ENCODE measurements around the gene CALML5. TPM values are rescaled to one million over a fixed set of nuclear protein-coding genes. Genes with fewer than 3 reads are reported as not detected.

The CALML5 gene
- total RNA-seq, 1 experiment from 2014 or later, result not detected

DNA sequence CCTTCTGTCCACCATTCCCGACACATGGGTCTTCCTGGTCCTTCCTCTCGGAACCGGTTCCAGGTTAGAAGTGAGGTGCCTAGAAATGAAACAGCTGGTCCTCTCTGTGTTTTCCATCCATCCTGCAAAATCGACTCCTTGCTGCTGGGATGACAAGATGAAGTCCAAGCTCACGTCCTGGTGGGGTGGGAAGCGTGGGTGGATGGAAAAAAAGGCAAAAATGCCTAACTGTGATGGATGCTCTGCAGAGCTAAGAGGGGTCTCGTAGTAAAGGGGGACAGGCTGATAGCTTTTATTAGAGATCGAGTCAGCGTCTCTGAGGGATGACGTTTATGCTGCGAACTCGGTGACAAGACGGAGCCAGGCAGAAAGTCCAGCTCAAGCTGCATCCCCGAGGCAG lies 14.1 kb downstream of the CALML5 start:
- POLR2A ChIA-PET, result no interaction called here
- Histone ChIP-seq H3K36me3 (ENCODE audit: control insufficient read depth, insufficient read depth, low read length) (no peaks in the 10 kb centered on the region), H3K9me3 (ENCODE audit: control insufficient read depth, insufficient read depth, low read depth, low read length) (no peaks in the 10 kb centered on the region), H3K4me3 (ENCODE audit: low read depth in 2 of 2, low read length in 2 of 2) (no peak overlapping the region), H3K27ac (ENCODE audit: low read length) (no peak overlapping the region), H3K4me1 (ENCODE audit: control insufficient read depth, insufficient read depth, low read length) (no peaks in the 10 kb centered on the region), H3K27me3 (ENCODE audit: control insufficient read depth, insufficient read depth, low read length) (no peaks in the 10 kb centered on the region)
- ATAC-seq (no peak), DNase-seq (ENCODE audit: low read depth, low spot score) (no peak)
- CTCF ChIA-PET, result no interaction called here
- intact Hi-C loops (cut with micrococcal nuclease; ENCODE audit: unreplicated experiment), result no loop called here
- in situ Hi-C loops (cut with HindIII; ENCODE audit: low pct_unique_long_range_greater_than_20kb, low sequenced_read_pairs), result no loop called here
- TF ChIP-seq TCF7L2 (IDR thresholded peaks at IDR 0.05; ENCODE audit: low read depth, low read length) (no peak), POLR2AphosphoS5 (IDR thresholded peaks at IDR 0.05; ENCODE audit: low read depth, low read length) (no peak), SIN3A (IDR thresholded peaks at IDR 0.05; ENCODE audit: borderline replicate concordance, insufficient read depth, low read depth, low read length) (no peak)
- TF ChIP-seq, protein P1, sequence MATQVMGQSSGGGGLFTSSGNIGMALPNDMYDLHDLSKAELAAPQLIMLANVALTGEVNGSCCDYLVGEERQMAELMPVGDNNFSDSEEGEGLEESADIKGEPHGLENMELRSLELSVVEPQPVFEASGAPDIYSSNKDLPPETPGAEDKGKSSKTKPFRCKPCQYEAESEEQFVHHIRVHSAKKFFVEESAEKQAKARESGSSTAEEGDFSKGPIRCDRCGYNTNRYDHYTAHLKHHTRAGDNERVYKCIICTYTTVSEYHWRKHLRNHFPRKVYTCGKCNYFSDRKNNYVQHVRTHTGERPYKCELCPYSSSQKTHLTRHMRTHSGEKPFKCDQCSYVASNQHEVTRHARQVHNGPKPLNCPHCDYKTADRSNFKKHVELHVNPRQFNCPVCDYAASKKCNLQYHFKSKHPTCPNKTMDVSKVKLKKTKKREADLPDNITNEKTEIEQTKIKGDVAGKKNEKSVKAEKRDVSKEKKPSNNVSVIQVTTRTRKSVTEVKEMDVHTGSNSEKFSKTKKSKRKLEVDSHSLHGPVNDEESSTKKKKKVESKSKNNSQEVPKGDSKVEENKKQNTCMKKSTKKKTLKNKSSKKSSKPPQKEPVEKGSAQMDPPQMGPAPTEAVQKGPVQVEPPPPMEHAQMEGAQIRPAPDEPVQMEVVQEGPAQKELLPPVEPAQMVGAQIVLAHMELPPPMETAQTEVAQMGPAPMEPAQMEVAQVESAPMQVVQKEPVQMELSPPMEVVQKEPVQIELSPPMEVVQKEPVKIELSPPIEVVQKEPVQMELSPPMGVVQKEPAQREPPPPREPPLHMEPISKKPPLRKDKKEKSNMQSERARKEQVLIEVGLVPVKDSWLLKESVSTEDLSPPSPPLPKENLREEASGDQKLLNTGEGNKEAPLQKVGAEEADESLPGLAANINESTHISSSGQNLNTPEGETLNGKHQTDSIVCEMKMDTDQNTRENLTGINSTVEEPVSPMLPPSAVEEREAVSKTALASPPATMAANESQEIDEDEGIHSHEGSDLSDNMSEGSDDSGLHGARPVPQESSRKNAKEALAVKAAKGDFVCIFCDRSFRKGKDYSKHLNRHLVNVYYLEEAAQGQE (IDR thresholded peaks at IDR 0.05; ENCODE audit: insufficient read depth in 1 of 2, low read depth in 2 of 2, low read length in 1 of 2), result no peak
- TF ChIP-seq, protein P2, sequence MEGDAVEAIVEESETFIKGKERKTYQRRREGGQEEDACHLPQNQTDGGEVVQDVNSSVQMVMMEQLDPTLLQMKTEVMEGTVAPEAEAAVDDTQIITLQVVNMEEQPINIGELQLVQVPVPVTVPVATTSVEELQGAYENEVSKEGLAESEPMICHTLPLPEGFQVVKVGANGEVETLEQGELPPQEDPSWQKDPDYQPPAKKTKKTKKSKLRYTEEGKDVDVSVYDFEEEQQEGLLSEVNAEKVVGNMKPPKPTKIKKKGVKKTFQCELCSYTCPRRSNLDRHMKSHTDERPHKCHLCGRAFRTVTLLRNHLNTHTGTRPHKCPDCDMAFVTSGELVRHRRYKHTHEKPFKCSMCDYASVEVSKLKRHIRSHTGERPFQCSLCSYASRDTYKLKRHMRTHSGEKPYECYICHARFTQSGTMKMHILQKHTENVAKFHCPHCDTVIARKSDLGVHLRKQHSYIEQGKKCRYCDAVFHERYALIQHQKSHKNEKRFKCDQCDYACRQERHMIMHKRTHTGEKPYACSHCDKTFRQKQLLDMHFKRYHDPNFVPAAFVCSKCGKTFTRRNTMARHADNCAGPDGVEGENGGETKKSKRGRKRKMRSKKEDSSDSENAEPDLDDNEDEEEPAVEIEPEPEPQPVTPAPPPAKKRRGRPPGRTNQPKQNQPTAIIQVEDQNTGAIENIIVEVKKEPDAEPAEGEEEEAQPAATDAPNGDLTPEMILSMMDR (IDR thresholded peaks at IDR 0.05), result no peak
- no TSS peak for BruUV-seq (replicated peaks)

DNA sequence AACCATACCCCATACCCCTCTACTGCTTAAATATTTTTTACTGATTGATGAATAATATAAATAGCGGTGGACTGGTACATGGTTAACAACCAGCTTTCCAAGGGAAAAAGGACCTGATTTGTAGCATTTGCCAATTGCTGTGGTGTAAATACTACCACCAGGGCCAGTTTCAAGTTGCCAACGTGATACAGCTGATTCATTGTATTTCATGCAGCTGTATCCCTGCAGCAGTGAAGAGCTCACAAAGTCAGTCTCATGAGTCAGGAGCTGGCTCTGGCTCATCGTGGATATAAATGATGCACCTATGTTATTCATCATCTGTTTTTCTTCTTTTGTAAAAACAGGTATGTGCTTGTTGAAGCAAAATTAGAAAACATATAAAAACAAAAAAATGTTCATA lies 15.2 kb downstream of the CALML5 start:
- Histone ChIP-seq H3K27ac (ENCODE audit: low read length) (no peak overlapping the region), H3K4me1 (ENCODE audit: control insufficient read depth, insufficient read depth, low read length) (no peaks in the 10 kb centered on the region), H3K36me3 (ENCODE audit: control insufficient read depth, insufficient read depth, low read length) (no peaks in the 10 kb centered on the region), H3K4me3 (ENCODE audit: low read depth in 2 of 2, low read length in 2 of 2) (no peak overlapping the region), H3K9me3 (ENCODE audit: control insufficient read depth, insufficient read depth, low read depth, low read length) (no peaks in the 10 kb centered on the region), H3K27me3 (ENCODE audit: control insufficient read depth, insufficient read depth, low read length) (no peaks in the 10 kb centered on the region)
- CTCF ChIA-PET, result no interaction called here
- TF ChIP-seq, protein P1 (IDR thresholded peaks at IDR 0.05; ENCODE audit: insufficient read depth in 1 of 2, low read depth in 2 of 2, low read length in 1 of 2), result no peak
- TF ChIP-seq SIN3A (IDR thresholded peaks at IDR 0.05; ENCODE audit: borderline replicate concordance, insufficient read depth, low read depth, low read length) (no peak), TCF7L2 (IDR thresholded peaks at IDR 0.05; ENCODE audit: low read depth, low read length) (no peak), POLR2AphosphoS5 (IDR thresholded peaks at IDR 0.05; ENCODE audit: low read depth, low read length) (no peak)
- TF ChIP-seq, protein P2 (IDR thresholded peaks at IDR 0.05), result no peak
- DNase-seq (ENCODE audit: low read depth, low spot score) (no peak), ATAC-seq (no peak)
- POLR2A ChIA-PET, result no interaction called here
- no TSS peak for BruUV-seq (replicated peaks)
- in situ Hi-C loops (cut with HindIII; ENCODE audit: low pct_unique_long_range_greater_than_20kb, low sequenced_read_pairs), result no loop called here
- intact Hi-C loops (cut with micrococcal nuclease; ENCODE audit: unreplicated experiment), result no loop called here
